ENCODE measurements around the gene GTPBP8.
"Not testable (repeated sequence)": the region's sequence is repeated elsewhere in the genome, so short reads cannot be mapped to it uniquely, and the experiment has no call there.

GTPBP8 gene

DNA sequence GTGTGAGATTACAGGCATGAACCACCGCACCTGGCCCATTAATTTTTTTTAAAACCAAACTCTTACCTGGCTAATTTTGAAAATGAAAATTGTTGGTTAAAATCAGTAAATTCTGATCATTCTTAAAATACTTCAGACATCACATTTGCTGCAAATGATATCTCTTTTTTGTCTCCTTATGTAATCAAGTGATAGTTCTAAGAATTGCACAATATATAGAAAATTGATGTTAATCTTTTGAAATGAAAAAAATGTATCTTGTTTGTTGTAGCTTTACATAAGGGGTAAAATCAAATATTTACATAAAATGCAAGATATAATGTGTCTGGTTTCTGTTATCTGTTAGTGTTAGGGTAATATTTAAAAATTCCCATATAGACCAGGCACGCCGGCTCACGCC lies 5.0 kb downstream of the GTPBP8 start:
- DNase-seq (ENCODE audit: low read depth in 1 of 2, low spot score in 1 of 2), result no peak

GRCh38 chr3:113000691-113001090 lies 9.9 kb downstream of the GTPBP8 start:
- DNase-seq (ENCODE audit: low read depth in 1 of 2, low spot score in 1 of 2), result no peak

DNA sequence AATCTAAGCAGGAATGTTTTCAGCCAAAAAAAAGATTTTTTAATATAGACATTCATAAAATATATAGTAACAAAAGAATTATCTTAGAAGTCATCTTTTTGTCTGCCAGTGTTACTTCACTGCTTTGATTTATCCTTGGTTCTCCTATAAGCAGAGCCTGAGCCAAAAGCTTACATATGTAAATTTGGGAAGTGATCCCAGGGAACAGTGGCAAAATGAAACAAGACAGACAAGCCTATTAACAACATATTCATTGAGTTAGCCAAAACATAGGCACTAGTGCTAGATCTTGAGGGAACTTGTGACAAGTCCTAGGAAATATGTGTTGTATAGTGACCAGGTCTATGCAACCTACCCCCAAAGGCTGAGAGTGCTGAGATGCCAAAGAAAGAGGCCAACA lies 11.3 kb downstream of the GTPBP8 start:
- no peak for DNase-seq (ENCODE audit: low read depth in 1 of 2, low spot score in 1 of 2)

DNA sequence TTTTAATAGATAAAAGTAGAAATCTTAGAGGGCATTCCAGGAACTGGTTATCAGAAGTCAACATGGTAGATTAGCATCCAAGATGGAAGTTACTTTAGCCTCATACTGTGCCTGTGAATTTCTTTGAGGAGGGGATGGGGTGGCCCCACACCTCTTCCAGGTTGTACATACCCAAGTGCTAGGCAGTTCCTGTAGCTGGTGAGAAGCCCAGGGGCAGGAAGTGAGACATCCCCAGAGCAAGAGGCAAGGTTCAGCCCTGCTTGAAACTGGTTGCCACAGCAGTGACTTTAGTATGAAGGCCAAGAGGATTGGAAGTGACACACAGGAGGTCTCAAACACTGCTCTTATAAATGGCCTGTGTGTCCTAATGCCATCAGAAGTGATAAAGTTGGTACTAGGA lies 11.9 kb downstream of the GTPBP8 start:
- DNase-seq (ENCODE audit: low read depth in 1 of 2, low spot score in 1 of 2), result no peak

GRCh38 chr3:113005611-113006010 lies 14.8 kb downstream of the GTPBP8 start:
- DNase-seq (ENCODE audit: low read depth in 1 of 2, low spot score in 1 of 2), result peak in 1 of 2 donors; percentile 32

- no peak for DNase-seq (ENCODE audit: low read depth in 1 of 2, low spot score in 1 of 2)
Observed at GRCh38 chr3:113006359-113007056, 15.7 kb downstream of the GTPBP8 start.

- no peak for DNase-seq (ENCODE audit: low read depth in 1 of 2, low spot score in 1 of 2)
Observed at GRCh38 chr3:113008117-113008516, 17.3 kb downstream of the GTPBP8 start.

DNA sequence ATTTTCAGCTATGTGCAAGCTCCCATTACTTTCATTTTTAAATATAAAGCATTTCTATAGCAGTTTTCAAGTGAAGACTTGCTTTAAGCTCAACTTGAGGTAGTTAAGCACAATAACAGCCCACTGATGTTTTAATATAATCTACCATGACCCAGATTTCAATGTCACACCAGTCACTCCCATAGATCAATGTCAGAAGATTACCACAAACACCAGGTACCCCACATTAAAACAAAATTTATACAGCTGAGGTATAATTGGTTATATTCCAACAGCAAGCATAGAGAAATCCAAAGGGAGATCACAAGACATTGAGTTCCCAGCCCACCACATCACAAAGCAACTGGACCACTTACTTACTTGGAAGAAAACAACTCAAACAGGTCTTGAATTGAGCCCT lies 22.8 kb downstream of the GTPBP8 start:
- DNase-seq (ENCODE audit: low read depth in 1 of 2, low spot score in 1 of 2), result no peak

GRCh38 chr3:113018536-113019181 lies 27.9 kb downstream of the GTPBP8 start:
- DNase-seq (ENCODE audit: low read depth in 1 of 2, low spot score in 1 of 2), result no peak

- peak; percentile 74 to 90 for DNase-seq (ENCODE audit: low read depth in 1 of 2, low spot score in 1 of 2)
Observed at GRCh38 chr3:113019182-113020137, 28.7 kb downstream of the GTPBP8 start.

DNA sequence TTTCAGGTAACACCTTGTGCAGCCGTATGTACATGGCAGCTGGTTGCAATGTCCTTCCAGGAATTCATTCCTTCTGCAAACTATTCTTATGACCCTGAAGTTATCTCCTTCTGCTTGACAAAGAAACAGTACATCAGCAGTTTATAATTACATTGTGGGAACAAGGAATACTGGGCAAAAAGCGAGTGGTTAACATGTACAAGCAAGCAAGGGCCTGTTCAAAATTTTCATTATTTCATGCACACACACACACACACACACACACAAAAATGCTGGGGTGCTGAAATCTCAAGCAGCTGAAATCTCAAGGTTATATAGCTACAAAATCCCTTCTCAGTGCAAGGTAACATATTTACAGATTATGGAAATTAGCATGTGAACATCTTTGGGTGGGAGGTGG lies 30.7 kb downstream of the GTPBP8 start:
- DNase-seq (ENCODE audit: low read depth in 1 of 2, low spot score in 1 of 2), result no peak

GRCh38 chr3:113034011-113034410 lies 43.2 kb downstream of the GTPBP8 start:
- no peak for DNase-seq (ENCODE audit: low read depth in 1 of 2, low spot score in 1 of 2)

- DNase-seq (ENCODE audit: low read depth in 1 of 2, low spot score in 1 of 2), result peak in 1 of 2 donors; percentile 33
Observed at GRCh38 chr3:113035387-113035982, 44.7 kb downstream of the GTPBP8 start.

DNA sequence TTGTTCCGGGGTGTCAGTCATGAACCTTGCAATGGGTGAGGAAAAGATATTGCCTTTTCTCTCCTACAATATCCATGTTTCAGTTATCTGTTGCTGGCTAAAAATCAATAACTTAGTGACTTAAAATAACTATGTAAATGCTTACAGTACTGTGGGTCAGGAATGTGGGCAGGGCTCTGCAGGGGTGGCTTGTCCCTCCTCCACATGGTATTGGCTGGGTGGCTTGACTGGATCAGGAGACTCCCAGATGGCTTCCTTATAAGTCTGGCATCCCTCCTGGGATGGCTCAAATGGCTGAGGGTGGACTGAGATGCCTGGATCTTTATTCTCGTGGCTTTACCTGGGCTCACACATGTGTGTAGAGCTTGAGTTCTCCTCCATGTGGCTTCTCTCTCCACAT lies 47.5 kb downstream of the GTPBP8 start:
- DNase-seq (ENCODE audit: low read depth in 1 of 2, low spot score in 1 of 2), result no peak

- DNase-seq (ENCODE audit: low read depth in 1 of 2, low spot score in 1 of 2), result no peak
Observed at GRCh38 chr3:113039546-113039945, 48.8 kb downstream of the GTPBP8 start.

GRCh38 chr3:113040231-113040630 lies 49.4 kb downstream of the GTPBP8 start:
- no peak for DNase-seq (ENCODE audit: low read depth in 1 of 2, low spot score in 1 of 2)

GRCh38 chr3:113043686-113044085 lies 52.9 kb downstream of the GTPBP8 start:
- DNase-seq (ENCODE audit: low read depth in 1 of 2, low spot score in 1 of 2), result no peak

GRCh38 chr3:113046186-113046965 lies 55.6 kb downstream of the GTPBP8 start:
- DNase-seq (ENCODE audit: low read depth in 1 of 2, low spot score in 1 of 2), result not testable (repeated sequence)

GRCh38 chr3:113051302-113051711 lies 60.5 kb downstream of the GTPBP8 start:
- DNase-seq (ENCODE audit: low read depth in 1 of 2, low spot score in 1 of 2), result peak; percentile 75 to 88

Data from activated CD4-positive, alpha-beta T cell treated with anti-CD3 and anti-CD28 coated beads, Interleukin-2, amount 50 U/mL, for 24 hours (primary cell).